ENCODE data around the gene ARRDC3.

The ARRDC3 gene

GRCh38 chr5:91384671-91385430, 1.7 kb upstream of the ARRDC3 start:
- H3K4me3 ChIP-seq (ENCODE audit: low read length), result peak overlapping the region; percentile 84
- peak; percentile 76 for DNase-seq (ENCODE audit: low read depth)
- peak; percentile 92 for TF ChIP-seq CTCF (conservative IDR thresholded peaks at IDR 0.05; ENCODE audit: low read depth, low read length)

DNA sequence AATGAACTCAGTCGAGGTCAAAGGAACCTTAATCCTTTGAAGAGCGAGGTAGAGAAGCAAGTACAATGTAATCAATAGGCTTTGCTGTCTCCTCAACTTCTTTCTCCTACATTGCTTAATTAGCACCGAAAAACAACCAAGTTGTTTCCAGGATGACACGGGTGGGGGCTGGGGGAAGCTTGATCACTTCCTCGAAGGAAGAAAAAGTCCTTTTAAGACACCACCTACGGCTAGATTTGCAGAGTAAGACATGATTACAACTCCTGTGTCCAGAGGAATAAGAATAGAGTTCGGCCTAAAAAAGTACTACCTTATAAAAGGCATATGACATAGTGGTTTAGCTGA, 811 bp upstream of the ARRDC3 start:
- TF ChIP-seq CTCF (conservative IDR thresholded peaks at IDR 0.05; ENCODE audit: low read depth, low read length), result no peak
- H3K4me3 ChIP-seq (ENCODE audit: low read length), result peak overlapping the region; percentile 84
- DNase-seq (ENCODE audit: low read depth), result no peak

DNA sequence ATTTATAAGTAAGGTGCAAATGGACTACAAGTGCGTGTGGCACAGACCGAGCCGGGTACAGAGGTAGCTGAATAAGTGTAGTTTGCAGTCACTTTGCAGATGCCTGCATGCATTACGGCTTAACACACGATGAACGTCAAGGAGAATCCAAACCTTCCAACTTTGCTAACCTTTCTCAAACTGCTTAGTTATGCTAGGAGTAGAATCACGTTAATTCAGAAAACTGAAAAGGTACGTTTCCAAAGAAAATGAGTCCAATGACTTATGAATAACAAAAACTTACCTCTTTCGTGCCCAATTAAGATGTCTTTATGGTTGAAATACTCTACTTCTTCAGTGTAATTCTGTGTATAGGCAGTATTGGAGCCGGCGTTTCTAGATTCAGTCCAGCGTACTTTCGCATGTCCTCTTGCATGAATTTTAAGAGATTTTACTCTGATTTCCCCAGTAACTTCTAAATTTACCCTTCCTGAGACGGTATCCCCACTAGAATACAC, 539 bp downstream of the ARRDC3 start:
- no peak for TF ChIP-seq CTCF (conservative IDR thresholded peaks at IDR 0.05; ENCODE audit: low read depth, low read length)
- DNase-seq (ENCODE audit: low read depth), result peak; percentile 19
- peak overlapping the region; percentile 74 for H3K4me3 ChIP-seq (ENCODE audit: low read length)

DNA sequence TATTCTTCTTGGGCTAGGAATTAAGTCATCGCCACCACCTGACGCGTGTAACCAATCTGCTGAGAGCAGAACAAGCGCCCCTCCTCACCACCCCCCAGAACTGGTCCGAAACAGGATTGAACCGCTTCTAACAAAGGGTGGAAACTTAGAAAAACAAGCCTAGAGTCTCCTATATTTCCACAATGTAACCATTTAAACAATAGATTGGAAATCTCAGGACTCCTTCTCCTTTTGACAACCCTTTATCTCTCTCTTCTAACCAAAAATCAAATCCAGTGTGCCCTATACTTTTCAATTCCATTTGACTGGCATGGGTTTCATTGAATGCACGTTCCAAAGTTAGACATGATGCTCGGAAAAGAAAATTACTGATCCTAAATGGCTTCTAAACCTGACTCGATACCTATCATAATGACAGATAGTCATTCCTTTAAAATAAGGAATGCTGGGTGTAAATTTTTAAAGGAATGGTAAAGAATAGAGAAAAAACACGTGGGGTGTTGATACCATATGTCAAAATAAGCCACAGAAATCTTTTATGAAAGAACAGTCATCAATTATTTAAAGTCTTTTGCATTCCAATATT, 1.2 kb downstream of the ARRDC3 start:
- no peak for TF ChIP-seq CTCF (conservative IDR thresholded peaks at IDR 0.05; ENCODE audit: low read depth, low read length)
- peak overlapping the region; percentile 74 for H3K4me3 ChIP-seq (ENCODE audit: low read length)
- peak; percentile 62 for DNase-seq (ENCODE audit: low read depth)

DNA sequence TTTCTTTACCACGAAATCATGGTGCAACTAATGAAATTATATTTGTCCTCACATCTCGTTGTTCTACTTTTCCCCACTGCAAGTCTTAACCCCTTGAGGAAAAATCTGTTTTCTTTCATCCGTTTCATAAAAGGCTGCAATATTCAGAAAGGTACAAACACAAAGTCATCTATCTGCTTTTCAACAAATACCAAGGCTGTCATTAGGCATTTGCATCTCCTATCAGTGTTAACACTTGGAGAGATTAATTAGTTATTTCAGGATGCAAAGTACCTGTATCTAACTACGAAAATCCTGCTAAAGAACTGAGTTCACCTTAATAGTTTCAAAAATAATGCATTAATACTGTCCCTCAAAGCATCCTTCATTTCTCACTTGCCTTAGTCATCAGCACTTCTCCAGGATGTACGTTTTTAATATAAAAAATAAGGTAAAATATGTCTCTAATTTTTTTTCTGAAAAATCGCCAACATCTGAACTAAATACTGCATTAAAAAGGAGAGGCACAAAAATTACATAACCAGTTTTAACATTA, 1.8 kb downstream of the ARRDC3 start:
- no peak for TF ChIP-seq CTCF (conservative IDR thresholded peaks at IDR 0.05; ENCODE audit: low read depth, low read length)
- no peak for DNase-seq (ENCODE audit: low read depth)
- H3K4me3 ChIP-seq (ENCODE audit: low read length), result peak overlapping the region; percentile 74

DNA sequence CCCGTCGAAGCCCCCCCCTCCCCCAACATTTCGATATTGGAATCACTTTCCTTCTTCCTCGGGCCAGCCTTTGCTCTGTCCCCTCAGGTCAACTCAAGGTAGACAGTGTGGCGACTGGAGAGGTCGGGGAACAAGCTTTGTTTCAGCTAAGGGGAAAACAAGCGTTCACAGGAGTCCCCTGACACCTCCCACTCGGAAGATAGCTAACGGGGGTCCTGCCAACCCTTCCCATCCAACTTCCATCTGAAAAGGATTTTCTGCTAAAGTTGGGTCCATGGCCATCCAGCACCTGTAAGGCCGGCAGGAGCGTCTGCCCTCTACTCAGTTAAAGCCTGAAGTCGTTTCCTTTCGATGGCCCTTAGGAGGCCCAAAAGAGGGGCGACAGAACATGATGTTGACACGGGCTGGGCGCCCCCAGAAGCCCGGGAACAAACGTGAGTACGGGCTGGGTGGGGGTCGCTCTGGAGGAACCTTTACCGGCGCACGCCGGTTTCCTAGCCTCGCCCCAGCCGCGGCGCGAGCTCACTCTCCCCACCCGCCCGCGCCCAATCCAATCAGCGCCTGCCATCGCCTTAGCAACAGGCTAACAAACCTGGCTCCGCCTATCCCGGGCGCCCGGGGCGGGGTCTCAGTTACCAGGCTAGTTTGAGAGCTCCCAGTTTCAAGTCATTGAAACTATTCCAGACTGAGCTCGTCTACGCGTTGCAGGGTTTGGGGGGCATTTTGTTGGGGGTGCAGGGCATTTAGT, 2.5 kb downstream of the ARRDC3 start:
- DNase-seq (ENCODE audit: low read depth), result peak; percentile 82
- no peak for TF ChIP-seq CTCF (conservative IDR thresholded peaks at IDR 0.05; ENCODE audit: low read depth, low read length)
- H3K4me3 ChIP-seq (ENCODE audit: low read length), result peak overlapping the region; percentile 74

Measured in retinal pigment epithelial cell (primary cell).